GM19099 (cell line): ENCODE data around the gene EEF1AKMT3.

Source experiments
- POLR2A ChIP-seq: IDR thresholded peaks from 3 replicates; pipeline ENCODE4 v1.6.1; 2011; ENCODE audit warnings: low read depth; ENCODE audit not compliant: insufficient read length; ENCODE audit errors: extremely low read depth

Gene EEF1AKMT3

DNA sequence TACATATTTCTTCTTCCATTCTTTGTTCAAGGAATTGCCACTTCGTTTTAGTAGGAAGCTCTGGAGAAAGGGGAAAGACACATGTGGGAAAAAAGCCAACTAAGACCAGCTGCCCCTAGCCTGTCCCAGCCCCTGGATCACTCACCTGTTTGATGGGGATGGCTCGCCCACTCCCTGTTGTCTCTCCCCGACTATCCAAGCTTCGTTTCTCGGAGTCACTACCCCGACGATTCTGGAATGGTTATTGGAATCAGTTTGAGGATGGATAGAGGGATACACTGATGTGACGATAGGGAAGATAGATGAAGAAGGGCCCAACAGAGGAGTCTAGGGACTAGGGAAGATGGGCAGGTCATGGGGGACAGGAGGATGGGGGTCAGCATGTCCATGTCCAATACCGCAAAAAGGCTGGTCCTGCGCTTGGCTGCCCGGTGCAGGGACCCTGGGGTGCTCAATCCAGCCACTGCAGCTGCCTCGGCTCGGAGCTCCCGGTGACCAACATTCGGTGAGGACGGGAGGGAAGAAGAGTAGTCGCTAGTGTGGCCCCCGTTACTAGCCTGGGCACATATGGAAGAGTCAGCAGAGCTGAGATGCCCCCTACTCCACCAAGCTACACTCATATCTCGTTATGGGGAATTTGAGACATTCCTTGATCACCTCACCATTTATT is 40.9 kb upstream of the EEF1AKMT3 start:
- TF ChIP-seq POLR2A, result no peak

DNA sequence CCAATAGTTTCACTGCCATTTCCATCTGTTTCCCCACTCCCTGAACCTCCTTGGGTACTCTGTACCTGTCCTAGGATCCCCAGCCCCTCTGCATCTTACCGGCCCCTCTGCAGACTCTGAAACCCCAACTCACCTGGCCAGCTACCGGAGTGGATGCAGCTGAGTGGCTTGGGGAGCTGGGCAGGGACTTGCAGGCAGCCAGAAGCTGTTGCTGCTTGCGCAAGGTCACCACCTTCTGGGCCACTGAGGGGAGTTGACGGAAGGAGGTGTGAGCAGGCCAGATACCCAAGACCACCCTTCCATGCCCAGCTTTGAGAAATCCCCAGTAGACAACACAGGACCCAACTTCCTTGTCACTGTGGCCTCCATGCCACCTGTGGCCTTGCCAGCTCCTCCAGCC is 40.1 kb upstream of the EEF1AKMT3 start:
- no peak for TF ChIP-seq POLR2A

DNA sequence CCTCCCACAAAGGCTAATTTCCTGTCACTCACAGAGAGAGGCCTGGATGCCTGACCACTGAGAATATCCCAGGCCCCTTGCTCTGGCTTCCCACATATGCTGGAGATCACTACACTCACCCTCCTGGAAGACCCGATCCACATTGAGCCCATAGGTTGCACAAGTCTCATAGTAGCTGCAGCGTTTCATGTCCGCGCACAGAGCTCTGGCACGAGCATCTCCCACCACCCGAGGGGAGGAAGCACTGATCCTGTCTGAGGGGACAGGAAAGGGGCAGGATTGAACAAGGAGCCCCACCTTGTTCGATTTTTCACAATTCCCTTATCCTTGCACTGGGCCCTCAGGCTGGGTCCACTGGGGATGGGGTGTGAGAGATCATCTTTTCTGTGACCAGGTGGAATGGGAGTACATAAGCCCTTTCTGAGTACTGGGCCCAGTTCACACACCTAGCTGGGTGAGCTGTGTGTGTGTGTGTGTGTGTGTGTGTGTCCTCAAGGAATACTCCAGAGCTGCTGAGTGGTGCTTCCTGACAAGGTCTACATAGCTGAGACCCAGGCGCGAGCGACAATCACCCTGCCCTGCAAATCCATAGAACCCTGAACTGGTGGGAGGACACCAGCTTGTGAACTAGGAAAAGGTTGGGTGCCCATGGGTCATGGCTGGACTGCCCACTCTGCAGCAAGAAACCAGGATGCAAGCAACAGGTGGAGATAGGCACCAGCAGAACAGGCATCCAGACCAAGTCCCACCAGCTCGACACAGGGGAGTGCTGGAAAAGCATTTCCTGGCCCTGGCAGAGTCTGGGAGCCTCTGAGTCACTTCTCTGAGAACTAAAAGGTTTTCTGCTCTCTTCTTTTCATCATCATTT is 39.5 kb upstream of the EEF1AKMT3 start:
- no peak for TF ChIP-seq POLR2A

DNA sequence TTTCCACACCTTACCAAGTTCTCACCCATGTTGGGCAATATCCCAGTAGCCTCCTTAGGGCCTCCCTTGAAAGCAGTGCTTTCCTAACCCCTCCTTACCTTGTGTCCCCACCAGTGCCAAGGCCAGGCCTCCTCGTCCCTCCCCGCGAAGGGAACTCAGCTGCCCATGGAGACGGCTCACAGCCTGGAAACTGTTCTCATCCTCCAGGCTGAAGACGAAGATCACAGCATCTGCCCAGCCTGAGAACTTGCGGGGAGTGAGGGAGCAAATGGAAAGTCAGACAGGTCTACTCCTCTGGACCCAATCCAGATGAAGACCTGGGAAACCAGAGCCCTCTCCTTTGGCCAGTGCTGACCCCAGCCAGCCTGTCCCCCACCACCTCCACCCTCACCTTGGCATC is 38.5 kb upstream of the EEF1AKMT3 start:
- TF ChIP-seq POLR2A, result no peak

DNA sequence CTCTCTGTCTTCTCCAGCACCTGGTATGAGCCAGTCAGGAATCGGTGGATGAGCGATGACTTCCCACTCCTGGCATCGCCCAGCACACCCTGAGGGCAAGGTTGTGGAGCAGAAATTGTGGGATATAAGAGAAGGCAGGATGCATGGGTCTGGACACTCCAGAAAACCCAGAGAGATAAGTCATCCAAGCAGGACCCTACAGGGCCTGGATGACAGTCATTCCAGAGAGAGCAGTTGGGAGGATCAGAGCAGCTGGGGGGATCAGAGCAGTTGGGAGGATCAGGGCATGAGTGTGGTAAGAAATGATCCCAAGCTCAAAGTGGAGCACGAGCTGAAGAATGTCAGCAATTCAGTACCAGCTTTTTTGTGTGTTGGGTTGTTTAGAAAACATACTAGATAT is 37.8 kb upstream of the EEF1AKMT3 start:
- TF ChIP-seq POLR2A, result no peak

DNA sequence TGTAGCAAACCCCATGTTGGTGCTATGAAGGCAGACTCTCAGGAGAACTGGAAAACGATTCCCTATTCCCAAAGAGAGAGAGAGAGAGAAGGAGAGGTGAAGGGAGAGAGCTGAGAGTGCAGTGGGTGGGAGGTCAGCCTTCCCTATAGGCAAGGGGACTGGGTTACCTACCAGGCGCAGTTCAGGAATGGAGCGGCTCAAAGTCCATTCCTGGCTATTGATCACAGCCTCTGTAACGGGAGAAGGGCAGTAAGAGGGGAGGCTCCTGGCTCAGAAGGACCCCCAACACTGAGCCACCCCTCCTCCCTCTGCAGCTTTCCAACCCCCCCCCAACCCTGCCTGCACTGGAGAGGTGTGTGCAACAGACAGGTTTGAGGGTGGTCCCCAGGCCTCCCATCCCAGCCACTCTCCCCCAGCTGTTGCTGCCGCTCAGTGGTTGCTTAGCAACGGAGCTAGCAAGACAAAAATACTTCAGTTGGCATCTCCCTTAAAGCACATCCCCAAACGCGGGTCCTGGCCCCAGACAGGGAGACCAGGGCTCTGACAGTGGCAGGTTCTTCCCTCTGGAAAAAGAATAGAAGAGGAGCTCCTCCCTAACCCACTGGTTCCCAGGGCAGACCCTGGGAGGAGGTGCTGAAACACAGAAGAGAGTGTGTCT is 37.1 kb upstream of the EEF1AKMT3 start:
- no peak for TF ChIP-seq POLR2A

DNA sequence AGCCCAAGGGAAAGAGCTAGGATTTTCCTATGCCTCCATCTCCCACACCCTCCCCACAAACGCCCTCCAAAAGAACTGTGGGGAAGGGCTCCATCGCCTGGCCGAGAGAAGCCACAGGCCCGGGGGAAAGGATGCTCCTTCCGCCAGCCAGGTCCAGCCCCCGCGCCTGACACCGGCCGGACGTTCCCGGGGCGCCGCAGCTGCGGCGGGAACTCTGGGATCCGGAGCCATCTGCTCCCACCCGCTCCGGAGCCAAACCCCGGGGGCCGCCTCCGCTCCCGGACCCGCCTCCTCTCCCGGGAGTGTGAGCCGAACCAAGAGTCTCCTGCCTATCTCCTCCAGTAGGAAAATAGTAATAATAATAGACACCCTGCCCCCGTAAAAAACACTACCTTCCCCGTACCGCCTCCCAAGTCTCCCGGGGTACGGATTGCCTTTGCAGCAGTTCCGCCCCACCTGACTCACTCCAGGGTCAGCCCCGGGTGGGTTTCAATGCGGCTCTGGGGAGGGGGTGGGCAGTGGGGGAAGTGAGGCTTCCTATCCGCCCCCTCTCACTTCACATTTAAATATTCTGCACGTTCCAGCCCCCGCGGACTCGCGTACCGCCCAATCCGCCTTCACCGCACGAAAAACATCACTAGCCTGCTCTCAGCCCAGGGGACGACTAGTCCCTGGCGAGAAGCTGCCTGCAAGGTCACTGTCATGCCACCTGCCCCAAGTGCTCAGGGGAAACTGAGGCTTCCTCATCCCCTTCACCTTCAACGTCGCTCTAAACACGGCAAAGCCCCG is 36.3 kb upstream of the EEF1AKMT3 start:
- TF ChIP-seq POLR2A, result no peak

DNA sequence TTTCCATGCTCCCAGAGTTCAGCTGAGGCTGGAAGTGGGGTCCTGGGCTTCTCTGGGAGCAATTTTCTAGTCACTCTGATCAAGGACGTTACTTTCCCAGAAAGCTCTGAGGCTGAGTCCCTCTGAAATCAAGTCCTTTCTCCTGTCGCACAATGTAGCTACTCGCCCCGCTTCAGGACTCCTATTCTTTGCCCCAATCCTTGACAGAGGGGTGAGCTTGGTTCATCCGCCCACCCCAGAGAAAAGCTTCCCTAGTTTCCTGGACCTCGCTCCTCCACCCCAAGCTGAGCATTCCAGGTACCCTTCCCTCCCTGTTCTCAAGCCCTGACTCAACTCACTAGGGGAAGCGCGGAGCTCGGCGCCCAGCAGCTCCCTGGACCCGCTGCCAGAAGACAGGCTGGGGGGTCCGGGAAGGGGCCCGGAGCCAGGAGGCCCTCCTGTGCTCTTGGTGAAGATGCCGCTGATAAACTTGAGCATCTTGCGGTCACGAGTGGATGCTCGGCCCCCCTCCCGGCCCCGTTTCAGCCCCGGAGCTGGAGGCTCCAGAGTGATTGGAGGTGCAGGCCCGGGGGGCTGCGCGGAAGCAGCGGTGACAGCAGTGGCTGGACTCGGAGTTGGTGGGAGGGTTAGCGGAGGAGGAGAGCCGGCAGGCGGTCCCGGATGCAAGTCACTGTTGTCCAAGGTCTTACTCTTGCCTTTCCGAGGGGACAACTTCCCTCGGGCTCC is 35.5 kb upstream of the EEF1AKMT3 start:
- no peak for TF ChIP-seq POLR2A

DNA sequence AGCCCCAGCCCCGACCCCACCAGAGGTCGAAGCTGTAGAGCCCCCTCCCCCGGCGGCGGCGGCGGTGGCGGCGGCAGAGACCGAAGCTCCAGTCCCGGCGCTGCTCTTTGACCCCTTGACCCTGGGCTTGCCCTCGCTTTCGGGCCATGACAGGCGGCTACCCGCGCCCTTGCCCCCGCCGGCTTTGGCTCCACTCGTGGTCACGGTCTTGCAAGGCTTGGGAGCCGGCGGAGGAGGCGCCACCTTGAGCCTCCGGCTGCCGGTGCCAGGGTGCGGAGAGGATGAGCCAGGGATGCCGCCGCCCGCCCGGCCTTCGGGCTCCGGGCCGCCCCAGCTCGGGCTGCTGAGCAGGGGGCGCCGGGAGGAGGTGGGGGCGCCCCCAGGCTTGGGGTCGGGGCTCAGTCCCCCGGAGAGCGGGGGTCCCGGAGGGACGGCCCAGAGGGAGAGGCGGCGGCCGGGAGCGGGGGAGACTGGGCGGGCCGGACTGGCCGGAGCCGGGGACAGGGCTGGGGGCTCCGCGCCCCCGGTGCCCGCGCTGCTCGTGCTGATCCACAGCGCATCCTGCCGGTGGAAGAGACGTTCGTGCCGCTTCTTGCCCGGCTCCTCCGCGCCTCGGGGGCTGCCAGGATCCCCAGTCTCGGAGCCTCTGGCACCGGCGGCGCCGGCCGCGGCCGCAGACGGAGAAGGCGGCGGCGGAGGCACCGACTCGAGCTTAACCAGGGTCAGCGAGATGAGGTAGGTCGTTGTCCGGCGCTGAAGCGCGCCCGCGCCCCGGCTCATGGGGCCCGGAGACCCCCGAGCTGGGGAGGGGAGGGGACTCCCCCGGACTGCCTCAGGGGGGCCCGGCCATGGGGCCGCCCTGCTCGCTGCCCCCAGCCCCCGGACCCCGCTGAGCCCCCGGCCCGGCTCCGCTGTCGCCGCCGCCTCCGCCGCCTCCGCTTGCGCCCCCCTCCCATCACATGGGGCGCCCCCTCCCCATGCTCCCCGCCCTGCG is 34.6 kb upstream of the EEF1AKMT3 start:
- no peak for TF ChIP-seq POLR2A

DNA sequence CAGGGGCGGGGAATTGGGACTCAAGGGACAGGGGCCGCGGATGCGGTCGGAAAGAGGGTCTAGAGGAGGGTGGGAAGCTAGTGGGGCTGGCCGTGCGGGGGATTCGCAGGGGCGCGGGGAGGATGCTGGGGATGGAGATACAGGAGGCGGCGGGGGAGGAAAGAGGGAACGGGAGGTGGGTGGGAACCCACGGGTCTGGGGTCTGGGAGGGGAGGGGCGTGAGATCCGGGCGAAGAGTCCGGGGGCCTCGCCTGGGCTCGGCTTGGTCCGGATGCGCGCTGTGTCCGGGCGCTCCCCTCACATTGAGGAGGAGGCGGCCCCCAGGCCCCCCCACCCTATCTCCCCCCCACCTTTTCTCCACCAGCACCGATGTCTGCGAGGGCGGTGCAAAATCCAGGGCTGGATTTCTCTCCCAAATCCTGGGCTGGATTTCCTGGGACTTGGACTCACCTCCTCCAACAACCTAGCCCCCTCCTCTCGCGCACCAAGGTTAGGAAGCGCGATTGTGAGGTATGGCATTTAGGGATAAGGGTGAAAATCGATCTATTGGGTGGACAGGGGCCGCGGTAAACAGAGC is 33.7 kb upstream of the EEF1AKMT3 start, which contains the start of gene AGAP2:
AGAP2 (minus strand) TSS at position 82 of the 577 bp plus-strand sequence. CDS start 496 bp downstream, outside the sequence.
- no peak for TF ChIP-seq POLR2A

DNA sequence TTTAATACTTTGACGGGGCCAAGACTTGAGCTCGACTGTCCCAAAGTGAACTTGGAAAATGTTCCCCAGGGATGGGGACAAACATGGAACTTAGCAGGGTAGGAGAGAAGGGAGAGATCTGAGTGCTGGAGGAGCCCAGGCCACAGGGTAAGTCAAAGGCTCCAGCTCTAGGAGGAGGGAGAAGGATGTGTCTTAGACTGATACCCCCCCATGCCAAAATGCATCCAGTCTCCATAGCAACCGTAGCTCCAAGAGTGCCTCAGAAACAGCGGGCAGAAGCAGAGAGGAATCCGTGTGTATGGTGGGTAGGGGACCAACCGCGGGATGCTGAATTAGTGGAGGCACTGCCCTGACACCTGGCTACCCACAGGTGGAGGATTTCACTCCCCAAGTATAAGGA is 33.0 kb upstream of the EEF1AKMT3 start:
- no peak for TF ChIP-seq POLR2A

DNA sequence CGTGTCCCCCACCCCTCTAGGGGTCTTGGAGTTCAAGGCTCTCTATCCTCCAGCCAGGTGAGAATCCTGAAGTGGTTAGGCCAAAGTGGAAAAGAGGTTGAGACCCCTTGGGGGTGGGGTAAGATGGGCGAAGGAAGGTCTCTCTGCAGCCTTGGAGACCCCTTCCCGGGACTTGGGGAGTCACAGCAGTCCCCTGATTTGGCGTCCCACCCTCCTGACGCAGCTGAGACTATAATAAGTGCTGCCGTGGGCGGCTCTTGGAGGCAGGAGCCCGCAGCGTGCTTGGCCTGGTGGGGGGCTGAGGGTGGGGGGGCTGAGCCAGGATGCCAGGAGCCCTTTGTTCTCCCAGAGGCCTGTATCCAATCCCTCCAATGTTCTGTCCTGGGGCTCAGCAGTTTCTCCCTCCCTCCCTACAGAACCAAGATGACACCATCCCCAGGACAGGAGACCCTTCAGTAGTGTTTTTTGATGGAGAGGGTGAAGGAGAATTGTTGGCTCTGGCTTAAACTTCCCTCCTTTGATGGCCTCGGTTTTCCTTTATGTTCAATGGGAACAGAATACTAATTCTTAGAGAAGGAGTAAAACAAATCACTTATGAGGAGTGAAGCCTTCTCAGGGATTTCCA is 32.4 kb upstream of the EEF1AKMT3 start:
- no peak for TF ChIP-seq POLR2A
